Ishikawa (cell line): ENCODE results near the gene ARPC2.

ENCODE experiments used
- EGR1 ChIP-seq: IDR thresholded peaks from 2 replicates; pipeline ENCODE4 v1.6.1; 2012
- EP300 ChIP-seq: IDR thresholded peaks from 2 replicates; pipeline ENCODE4 v1.6.1; 2012; ENCODE audit warnings: borderline replicate concordance
- FOXM1 ChIP-seq: IDR thresholded peaks from 2 replicates; pipeline ENCODE4 v1.6.1; 2012; ENCODE audit warnings: low read depth, borderline replicate concordance
- NFIC ChIP-seq: IDR thresholded peaks from 2 replicates; pipeline ENCODE4 v1.6.1; 2012
- RAD21 ChIP-seq: IDR thresholded peaks from 2 replicates; pipeline ENCODE4 v1.6.1; 2012; ENCODE audit warnings: low read depth
- TAF1 ChIP-seq: IDR thresholded peaks from 2 replicates; pipeline ENCODE4 v1.6.1; 2012; ENCODE audit warnings: low read depth, mild to moderate bottlenecking
- TCF12 ChIP-seq: IDR thresholded peaks from 2 replicates; pipeline ENCODE4 v1.6.1; 2012; ENCODE audit warnings: low read depth
- TEAD4 ChIP-seq: IDR thresholded peaks from 2 replicates; pipeline ENCODE4 v1.6.1; 2012
- YY1 ChIP-seq: IDR thresholded peaks from 2 replicates; pipeline ENCODE4 v1.6.1; 2012; ENCODE audit warnings: low read depth
- ZBTB7A ChIP-seq: IDR thresholded peaks from 2 replicates; pipeline ENCODE4 v1.6.1; 2012; ENCODE audit warnings: low read depth
- TF ChIP-seq, protein P1 (sequence below): IDR thresholded peaks from 2 replicates; pipeline ENCODE4 v1.6.1; 2012

DNA sequence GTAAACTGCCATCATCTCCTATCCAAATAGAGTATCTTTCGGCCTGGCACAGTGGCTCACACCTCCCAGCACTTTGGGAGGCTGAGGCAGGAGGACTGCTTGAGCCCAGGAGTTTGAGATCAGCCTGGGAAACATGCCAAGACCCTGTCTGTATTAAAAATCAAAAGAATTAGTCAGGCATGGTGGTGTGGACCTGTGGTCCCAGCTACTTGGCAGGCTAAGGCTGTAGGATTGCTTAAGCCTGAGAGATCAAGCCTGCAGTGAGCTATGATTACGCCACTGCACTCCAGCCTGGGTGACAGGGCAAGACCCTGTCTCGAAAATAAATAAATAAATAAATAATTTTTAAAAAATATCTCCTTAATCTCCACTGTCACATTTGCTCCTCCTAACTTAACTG lies 14.7 kb upstream of the ARPC2 start:
- TF ChIP-seq EP300: no peak
- TF ChIP-seq FOXM1: no peak
- TF ChIP-seq TAF1: no peak
- no peak for TF ChIP-seq TEAD4
- TF ChIP-seq, protein P1, sequence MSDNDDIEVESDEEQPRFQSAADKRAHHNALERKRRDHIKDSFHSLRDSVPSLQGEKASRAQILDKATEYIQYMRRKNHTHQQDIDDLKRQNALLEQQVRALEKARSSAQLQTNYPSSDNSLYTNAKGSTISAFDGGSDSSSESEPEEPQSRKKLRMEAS: no peak
- no peak for TF ChIP-seq TCF12
- TF ChIP-seq ZBTB7A: no peak
- no peak for TF ChIP-seq RAD21
- no peak for TF ChIP-seq EGR1
- no peak for TF ChIP-seq YY1
- no peak for TF ChIP-seq NFIC
